Islet of Langerhans (tissue), 1 donor: Measurements from ENCODE around the gene MCOLN3.

Source experiments
- FAIRE-seq: peaks from one replicate; lab custom pipeline; 2011; peaks lifted over from hg19 to GRCh38; lab: Jason Lieb, UNC

MCOLN3 gene

GRCh38 chr1:85048296-85049064 lies at the start of gene MCOLN3:
MCOLN3 (minus strand) TSS chr1:85048500; CDS start chr1:85045360, 3,140 bp downstream.
- FAIRE-seq, result no peak

- no peak for FAIRE-seq
Measured at GRCh38 chr1:85093644-85094043, 45.3 kb upstream of the MCOLN3 start.

- FAIRE-seq, result no peak
Measured at GRCh38 chr1:85091671-85092280, 43.5 kb upstream of the MCOLN3 start.

GRCh38 chr1:85090225-85090624 lies 41.9 kb upstream of the MCOLN3 start:
- no peak for FAIRE-seq

GRCh38 chr1:85089203-85089602 lies 40.9 kb upstream of the MCOLN3 start:
- no peak for FAIRE-seq

- FAIRE-seq, result no peak
Measured at GRCh38 chr1:85088408-85088784, 40.1 kb upstream of the MCOLN3 start.

GRCh38 chr1:85087659-85088407 lies 39.5 kb upstream of the MCOLN3 start:
- no peak for FAIRE-seq

- FAIRE-seq, result no peak
Measured at GRCh38 chr1:85085417-85085816, 37.1 kb upstream of the MCOLN3 start.

- FAIRE-seq, result no peak
Measured at GRCh38 chr1:85078903-85079302, 30.6 kb upstream of the MCOLN3 start.

GRCh38 chr1:85074365-85074964 lies 26.2 kb upstream of the MCOLN3 start:
- no peak for FAIRE-seq

- FAIRE-seq, result no peak
Measured at GRCh38 chr1:85070972-85071492, 22.7 kb upstream of the MCOLN3 start.

- no peak for FAIRE-seq
Measured at GRCh38 chr1:85068846-85069245, 20.5 kb upstream of the MCOLN3 start.

GRCh38 chr1:85065550-85065949 lies 17.2 kb upstream of the MCOLN3 start:
- FAIRE-seq, result no peak

GRCh38 chr1:85062425-85063026 lies 14.2 kb upstream of the MCOLN3 start:
- FAIRE-seq, result no peak

- FAIRE-seq, result peak; percentile 98
Measured at GRCh38 chr1:85061711-85062424, 13.6 kb upstream of the MCOLN3 start.

- FAIRE-seq, result no peak
Measured at GRCh38 chr1:85060038-85060437, 11.7 kb upstream of the MCOLN3 start.

GRCh38 chr1:85059563-85059962 lies 11.3 kb upstream of the MCOLN3 start:
- no peak for FAIRE-seq

GRCh38 chr1:85058786-85059185 lies 10.5 kb upstream of the MCOLN3 start:
- FAIRE-seq, result no peak

- no peak for FAIRE-seq
Measured at GRCh38 chr1:85058311-85058710, 10.0 kb upstream of the MCOLN3 start.

- FAIRE-seq, result no peak
Measured at GRCh38 chr1:85054664-85055063, 6.4 kb upstream of the MCOLN3 start.

GRCh38 chr1:85049735-85050166 lies 1.5 kb upstream of the MCOLN3 start:
- FAIRE-seq, result no peak
